ENCODE data around the gene ADRB2. TPM values are rescaled to one million over a fixed set of nuclear protein-coding genes. Genes with fewer than 3 reads are reported as not detected.
"Not testable (repeated sequence)": the region's sequence is repeated elsewhere in the genome, so short reads cannot be mapped to it uniquely, and the experiment has no call there.

Gene ADRB2
- total RNA-seq, 1 experiment from 2014 or later: 0.17 TPM

DNA sequence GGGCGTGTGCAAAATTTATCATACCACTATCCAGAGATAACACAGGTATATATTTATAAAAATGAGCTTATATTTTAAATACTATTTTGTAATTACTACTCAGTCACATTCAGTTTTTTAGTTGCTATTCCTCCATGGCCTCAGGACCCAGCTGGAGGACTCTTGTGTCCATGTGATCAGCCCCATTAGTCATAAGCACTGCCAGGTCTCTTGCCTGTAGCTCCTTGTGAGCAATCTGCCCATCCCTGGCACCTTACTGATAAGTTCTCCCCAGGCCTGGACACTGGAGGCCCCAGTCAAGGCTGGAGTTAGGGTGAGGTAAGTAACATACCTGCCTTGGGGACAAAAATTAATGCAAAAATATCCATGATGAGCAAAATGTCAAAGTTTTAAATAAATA lies 29.5 kb upstream of the ADRB2 start:
- DNase-seq: no peak
- Histone ChIP-seq H3K4me3 (ENCODE audit: insufficient read depth, low read depth, low read length) (no peak overlapping the region), H3K27me3 (ENCODE audit: control insufficient read depth, insufficient read depth, low read length) (no peaks in the 10 kb centered on the region), H3K36me3 (replicated peaks; ENCODE audit: control insufficient read depth, insufficient read depth, low read length) (no peaks in the 10 kb centered on the region)

DNA sequence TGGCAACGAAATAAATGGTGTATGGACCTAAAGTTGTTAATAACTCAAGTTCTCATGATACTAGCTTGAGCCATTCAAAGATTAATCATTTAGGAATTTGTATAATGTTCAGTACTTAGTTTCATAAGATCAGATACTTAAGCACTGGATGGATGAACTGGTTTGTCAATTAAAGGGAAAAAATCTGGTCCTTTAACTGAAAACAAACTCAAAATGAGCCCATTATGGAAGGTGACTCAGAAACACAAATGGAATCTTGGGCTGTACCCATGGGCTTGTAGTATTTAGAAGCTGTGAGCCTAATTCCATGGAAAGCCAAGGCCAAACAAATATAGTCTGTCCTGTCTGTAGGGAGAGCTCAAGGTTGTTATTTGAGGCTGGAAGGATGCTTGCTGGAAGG lies 27.6 kb upstream of the ADRB2 start:
- no peaks in the 10 kb centered on the region for H3K27me3 ChIP-seq (ENCODE audit: control insufficient read depth, insufficient read depth, low read length)
- no peaks in the 10 kb centered on the region for H3K36me3 ChIP-seq (replicated peaks; ENCODE audit: control insufficient read depth, insufficient read depth, low read length)
- DNase-seq: no peak
- H3K4me3 ChIP-seq (ENCODE audit: insufficient read depth, low read depth, low read length): no peak overlapping the region

DNA sequence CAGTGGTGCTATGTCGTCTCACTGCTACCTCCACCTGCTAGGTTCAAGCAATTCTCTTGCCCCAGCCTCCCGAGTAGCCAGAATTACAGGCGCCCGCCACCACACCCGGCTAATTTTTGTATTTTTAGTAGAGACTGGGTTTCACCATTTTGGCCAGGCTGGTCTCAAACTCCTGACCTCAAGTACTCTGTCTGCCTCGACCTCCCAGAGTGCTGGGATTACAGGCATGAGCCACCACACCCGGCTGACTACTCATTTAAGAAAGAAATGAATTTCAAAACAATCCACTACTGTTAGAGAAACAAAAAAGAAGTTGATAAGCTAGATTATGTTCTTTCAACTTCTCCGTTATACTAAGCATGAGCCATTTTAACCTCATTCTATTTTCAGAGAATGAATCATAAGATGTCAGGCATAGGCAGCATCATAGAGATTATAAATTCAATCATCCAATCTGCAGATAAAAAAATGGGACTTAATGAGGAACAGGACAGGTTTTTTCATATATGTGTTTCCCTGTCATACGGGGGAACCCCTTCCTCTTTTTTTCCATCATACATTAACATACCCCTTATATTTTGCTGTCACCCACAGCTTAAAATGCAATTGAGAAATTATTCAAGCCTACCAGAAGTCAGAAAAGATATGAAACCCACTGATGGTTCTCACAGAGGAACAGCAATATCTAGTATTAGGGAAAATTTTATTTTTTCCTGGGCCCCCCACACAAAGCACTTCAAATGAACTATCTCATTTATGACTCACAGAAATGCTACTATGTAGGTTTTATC lies 26.5 kb upstream of the ADRB2 start:
- Histone ChIP-seq H3K27me3 (ENCODE audit: control insufficient read depth, insufficient read depth, low read length) (no peaks in the 10 kb centered on the region), H3K4me3 (ENCODE audit: insufficient read depth, low read depth, low read length) (no peak overlapping the region), H3K36me3 (replicated peaks; ENCODE audit: control insufficient read depth, insufficient read depth, low read length) (no peaks in the 10 kb centered on the region)
- no peak for DNase-seq

DNA sequence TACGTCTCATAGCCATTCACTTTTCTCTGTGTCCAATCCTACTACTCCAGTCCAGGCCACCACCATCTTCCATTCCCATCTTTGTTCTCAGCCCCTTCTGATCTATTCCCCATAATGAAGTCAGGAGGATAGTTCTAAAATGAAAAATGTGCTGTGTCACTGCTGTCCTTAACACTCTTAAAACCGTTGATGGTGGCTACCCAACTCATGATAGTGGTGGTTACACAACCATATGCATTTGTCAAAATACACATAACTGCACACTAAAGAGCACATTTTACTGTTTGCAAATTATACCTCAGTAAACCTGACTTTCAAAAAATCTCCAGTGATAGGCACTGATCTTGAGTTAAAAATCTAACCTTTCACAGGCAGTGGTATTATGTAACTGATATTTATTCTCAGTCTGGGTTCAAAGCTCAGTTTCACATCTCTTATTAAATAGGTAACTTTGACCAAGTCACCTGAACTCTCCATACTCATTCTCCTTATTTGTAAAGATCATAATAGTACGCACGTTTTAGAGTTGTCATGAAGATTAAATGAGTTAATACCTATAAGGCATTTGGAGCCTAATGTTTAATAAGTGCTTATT lies 24.6 kb upstream of the ADRB2 start:
- Histone ChIP-seq H3K27me3 (ENCODE audit: control insufficient read depth, insufficient read depth, low read length) (no peaks in the 10 kb centered on the region), H3K4me3 (ENCODE audit: insufficient read depth, low read depth, low read length) (no peak overlapping the region), H3K36me3 (replicated peaks; ENCODE audit: control insufficient read depth, insufficient read depth, low read length) (no peaks in the 10 kb centered on the region)
- DNase-seq: no peak

DNA sequence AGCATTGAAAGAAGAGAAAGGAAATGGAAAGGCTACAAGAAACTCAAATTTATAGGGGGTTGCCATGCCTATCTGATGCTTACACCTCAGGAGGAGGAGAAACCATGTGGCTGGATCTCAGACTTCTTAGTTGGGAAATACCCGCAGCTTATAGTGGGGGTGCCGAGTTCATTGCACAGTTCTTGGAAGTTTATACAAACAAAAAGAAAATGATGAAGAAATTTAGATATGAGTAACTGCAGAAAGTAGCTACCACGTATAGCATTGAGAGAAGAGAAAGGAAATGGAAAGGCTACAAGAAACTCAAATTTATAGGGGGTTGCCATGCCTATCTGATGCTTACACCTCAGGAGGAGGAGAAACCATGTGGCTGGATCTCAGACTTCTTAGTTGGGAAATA lies 23.0 kb upstream of the ADRB2 start:
- H3K4me3 ChIP-seq (ENCODE audit: insufficient read depth, low read depth, low read length); H3K36me3 ChIP-seq (replicated peaks; ENCODE audit: control insufficient read depth, insufficient read depth, low read length); H3K27me3 ChIP-seq (ENCODE audit: control insufficient read depth, insufficient read depth, low read length); DNase-seq: not testable (repeated sequence)

DNA sequence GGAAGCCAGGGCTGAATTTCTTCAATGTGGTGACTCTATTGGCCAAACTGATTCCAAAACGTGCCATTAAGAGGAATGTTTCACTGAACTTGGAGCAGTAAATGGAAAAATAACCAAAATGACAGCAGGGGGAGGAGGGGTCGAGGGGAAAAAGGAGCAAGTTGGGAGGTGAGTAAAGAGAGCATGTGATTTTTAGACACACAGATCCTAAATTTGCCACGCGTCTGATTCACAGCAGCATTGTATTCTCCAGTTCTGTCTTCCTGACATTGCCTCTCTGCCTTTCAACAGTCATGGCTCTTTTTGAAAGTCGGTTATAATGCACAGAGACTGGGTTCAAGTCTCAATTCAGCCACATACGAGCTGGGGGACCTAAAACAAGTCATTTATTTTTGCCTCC lies 22.0 kb upstream of the ADRB2 start:
- DNase-seq: no peak
- no peak overlapping the region for H3K4me3 ChIP-seq (ENCODE audit: insufficient read depth, low read depth, low read length)

DNA sequence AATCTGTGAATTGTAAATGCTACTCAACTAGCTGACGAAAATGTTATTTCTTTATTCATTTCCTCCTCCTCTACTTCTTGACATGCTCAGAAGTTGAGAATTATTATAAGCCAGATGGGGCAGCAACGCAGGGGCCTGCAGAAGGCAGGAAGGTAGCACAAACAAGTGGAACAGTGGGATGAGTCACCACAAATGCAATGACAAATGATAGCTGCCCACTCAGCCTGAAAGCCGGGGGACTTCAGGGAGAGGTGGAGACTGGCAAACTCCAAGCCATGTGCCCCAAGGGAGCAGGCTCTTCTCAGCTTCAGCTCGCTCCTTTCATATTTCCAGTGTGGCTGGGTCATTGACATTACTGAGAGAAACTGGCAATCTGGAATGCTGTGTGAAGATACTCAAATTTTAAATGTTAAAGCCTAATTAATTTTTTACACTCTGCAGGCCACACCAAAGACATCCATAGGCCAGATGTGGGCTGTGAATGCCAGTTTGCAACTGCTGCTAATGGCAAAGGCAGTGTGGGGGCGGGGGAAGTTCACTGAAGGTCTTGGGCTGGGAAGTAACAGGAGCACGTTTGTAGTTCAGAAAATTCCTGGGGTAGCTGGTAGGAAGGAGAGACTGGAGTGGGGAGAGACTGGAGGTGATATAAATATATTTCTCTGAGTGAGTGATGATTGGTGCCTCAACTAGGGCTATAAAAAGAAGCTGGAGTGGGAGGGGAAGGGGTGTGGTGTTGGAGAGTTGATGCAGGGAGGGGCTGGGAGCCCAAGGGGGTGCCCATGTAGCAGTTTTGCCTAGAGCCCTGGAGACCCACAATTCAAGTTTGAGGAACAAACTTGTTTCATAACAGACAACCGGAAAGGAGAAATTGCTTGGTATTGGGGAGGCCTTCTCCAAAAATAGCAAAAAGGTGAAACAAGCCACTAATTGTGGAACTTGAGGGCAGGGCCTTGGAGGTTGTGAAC lies 20.8 kb upstream of the ADRB2 start:
- Histone ChIP-seq H3K4me3 (ENCODE audit: insufficient read depth, low read depth, low read length) (no peak overlapping the region), H3K36me3 (replicated peaks; ENCODE audit: control insufficient read depth, insufficient read depth, low read length) (no peaks in the 10 kb centered on the region), H3K27me3 (ENCODE audit: control insufficient read depth, insufficient read depth, low read length) (no peaks in the 10 kb centered on the region)
- DNase-seq: no peak

More for the DNA sequence above, 22.0 kb upstream of the ADRB2 start:
- Histone ChIP-seq H3K27me3 (ENCODE audit: control insufficient read depth, insufficient read depth, low read length) (no peaks in the 10 kb centered on the region), H3K36me3 (replicated peaks; ENCODE audit: control insufficient read depth, insufficient read depth, low read length) (no peaks in the 10 kb centered on the region)

DNA sequence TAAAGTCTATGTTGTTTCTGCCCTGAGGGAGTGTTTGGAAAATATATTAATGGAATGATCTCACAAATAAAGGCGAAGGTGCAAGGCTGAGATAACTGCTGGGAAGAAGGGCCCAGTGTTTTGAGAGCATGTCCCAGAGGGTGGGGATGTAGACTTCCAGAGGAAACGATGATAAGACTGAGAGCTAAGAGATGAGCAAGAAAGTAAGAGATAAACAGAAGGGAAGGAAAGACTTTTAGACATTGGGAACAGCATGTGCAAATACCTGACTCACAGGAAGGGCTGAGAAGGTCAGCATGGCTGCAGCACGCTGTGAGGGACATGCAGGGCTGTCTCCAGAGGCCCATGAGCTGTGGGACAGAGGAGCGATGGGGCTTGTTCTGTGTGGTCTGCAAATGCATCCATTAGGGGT lies 19.9 kb upstream of the ADRB2 start:
- no peaks in the 10 kb centered on the region for H3K27me3 ChIP-seq (ENCODE audit: control insufficient read depth, insufficient read depth, low read length)
- no peak for DNase-seq
- H3K36me3 ChIP-seq (replicated peaks; ENCODE audit: control insufficient read depth, insufficient read depth, low read length): no peaks in the 10 kb centered on the region
- no peak overlapping the region for H3K4me3 ChIP-seq (ENCODE audit: insufficient read depth, low read depth, low read length)

DNA sequence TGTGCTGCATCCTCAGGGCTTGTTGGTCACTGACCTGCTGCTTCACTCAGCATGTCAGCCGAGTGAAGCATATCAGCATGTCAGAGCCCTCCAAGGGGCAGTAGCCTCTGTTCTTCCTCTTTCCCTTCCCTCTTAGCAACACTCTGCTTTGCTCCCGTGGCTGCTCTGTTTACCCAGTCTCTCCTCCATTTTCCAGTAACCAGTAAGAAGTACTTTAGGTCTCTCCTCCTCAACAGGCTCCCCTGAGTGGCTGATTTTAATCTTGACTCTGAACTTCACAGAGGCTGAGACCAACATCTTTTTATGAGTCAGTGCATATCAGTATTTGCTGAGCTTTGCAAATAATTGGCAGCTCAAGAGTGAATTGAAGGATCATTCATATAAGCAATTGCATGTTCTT lies 18.6 kb upstream of the ADRB2 start:
- Histone ChIP-seq H3K4me3 (ENCODE audit: insufficient read depth, low read depth, low read length) (no peak overlapping the region), H3K27me3 (ENCODE audit: control insufficient read depth, insufficient read depth, low read length) (no peaks in the 10 kb centered on the region)
- DNase-seq: no peak

DNA sequence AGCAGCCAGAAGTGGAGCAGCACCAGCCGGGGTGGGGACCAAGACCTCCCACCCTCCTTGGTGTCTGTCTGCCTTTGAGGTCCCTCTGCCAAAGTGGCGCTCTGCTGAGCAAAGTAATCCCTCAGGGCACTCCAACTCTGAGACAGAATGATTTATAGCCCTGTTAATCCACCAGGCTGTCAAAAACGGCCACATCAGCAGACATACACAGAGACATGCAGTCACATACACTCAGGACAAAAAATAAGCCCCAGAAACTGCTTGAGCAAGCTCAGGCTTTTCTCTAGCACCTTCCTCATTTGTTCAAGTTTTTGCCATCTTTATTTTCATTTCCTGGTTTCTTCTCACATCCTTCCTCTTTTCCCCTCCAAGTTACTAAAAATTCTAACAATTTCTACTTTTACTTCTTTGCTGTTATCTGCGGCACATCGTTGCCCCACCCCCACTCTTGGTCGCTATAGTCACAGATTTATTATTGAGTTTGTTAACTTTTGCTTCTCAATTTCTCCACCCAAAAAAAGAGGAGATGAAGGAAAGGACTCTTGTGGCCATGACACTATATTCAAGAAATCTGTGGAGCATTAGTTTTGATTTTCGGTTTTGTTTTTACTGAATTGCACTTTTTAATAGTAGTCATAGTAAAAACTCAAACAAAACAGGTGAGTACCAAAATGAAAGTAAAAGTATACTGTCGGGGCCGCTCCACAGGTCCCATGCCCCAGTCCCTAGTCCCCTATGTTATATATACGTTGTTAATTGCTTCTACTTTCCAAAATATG lies 17.4 kb upstream of the ADRB2 start:
- H3K27me3 ChIP-seq (ENCODE audit: control insufficient read depth, insufficient read depth, low read length): no peaks in the 10 kb centered on the region
- DNase-seq: no peak
- H3K4me3 ChIP-seq (ENCODE audit: insufficient read depth, low read depth, low read length): no peak overlapping the region
- H3K36me3 ChIP-seq (replicated peaks; ENCODE audit: control insufficient read depth, insufficient read depth, low read length): no peaks in the 10 kb centered on the region

More for the DNA sequence above, 18.6 kb upstream of the ADRB2 start:
- H3K36me3 ChIP-seq (replicated peaks; ENCODE audit: control insufficient read depth, insufficient read depth, low read length): no peaks in the 10 kb centered on the region

DNA sequence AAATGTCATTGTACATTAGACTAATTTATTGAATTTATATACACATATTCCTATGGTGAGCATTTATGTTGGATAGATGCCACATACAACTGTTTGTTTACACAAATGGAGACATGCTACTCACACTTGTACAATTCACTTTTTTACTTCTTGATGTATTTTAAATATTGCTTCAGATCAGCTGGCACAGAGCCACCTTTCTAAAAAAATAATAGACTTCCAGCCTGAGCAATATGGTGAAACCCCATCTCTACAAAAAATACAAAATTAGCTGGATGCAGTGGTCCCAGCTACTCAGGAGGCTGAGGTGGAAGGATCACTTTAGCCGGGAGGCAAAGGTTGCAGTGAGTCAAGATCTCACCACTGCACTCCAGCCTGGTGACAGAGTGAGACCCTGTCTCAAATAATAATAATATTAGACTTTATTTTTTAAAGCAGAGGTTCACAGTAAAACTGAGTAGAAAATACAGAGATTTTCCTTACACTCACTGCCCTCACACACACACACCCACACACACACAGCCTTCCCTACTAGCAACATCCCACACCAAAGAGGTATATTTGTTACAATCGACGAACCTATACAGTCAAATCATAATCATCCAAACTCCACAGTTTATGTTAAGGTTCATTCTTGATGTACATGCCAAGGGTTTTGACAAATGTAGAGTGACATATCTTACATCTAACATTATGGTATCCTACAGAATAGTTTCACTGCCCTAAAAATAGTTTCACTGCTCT lies 16.5 kb upstream of the ADRB2 start:
- no peak overlapping the region for H3K4me3 ChIP-seq (ENCODE audit: insufficient read depth, low read depth, low read length)
- no peaks in the 10 kb centered on the region for H3K36me3 ChIP-seq (replicated peaks; ENCODE audit: control insufficient read depth, insufficient read depth, low read length)
- no peaks in the 10 kb centered on the region for H3K27me3 ChIP-seq (ENCODE audit: control insufficient read depth, insufficient read depth, low read length)
- no peak for DNase-seq

DNA sequence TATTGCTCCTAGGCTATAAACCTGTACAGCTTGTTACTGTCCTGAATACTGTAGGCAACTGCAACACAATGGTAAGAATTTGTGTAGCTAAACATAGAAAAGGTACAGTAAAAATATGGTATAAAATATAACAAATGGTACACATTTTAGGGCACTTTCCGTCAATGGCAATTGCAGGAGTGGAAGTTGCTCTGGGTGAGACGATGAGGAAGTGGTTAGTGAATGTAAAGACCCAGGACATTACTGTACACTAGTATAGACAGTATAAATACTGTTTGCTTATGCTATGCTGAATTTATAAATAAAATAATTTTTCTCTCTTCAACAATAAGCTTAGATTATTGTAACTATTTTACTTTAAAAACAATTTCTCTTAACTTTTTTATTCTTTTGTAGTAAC lies 15.6 kb upstream of the ADRB2 start:
- no peaks in the 10 kb centered on the region for H3K36me3 ChIP-seq (replicated peaks; ENCODE audit: control insufficient read depth, insufficient read depth, low read length)
- no peak for DNase-seq
- H3K4me3 ChIP-seq (ENCODE audit: insufficient read depth, low read depth, low read length): no peak overlapping the region

DNA sequence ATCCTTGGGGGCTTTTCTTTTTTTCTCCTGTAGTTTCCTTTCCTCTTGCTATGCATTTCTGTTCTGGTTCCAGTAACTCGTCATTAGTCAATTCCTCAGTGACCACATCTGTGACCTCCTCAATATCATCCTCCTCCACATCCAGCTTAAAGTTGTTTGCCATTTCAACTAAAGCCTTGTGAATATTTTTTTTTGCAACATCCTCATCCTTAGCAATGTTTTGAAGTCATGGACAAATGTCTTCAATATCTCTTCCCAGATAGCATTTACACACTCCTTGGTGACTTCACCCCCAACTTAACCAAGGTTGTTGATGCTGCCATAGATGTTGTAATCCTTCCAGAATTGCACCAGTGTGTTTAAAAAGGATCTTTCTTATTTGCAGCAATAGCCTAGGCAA lies 14.7 kb upstream of the ADRB2 start:
- Histone ChIP-seq H3K4me3 (ENCODE audit: insufficient read depth, low read depth, low read length) (no peak overlapping the region), H3K36me3 (replicated peaks; ENCODE audit: control insufficient read depth, insufficient read depth, low read length) (no peaks in the 10 kb centered on the region), H3K27me3 (ENCODE audit: control insufficient read depth, insufficient read depth, low read length) (no peaks in the 10 kb centered on the region)
- no peak for DNase-seq

More for the DNA sequence above, 15.6 kb upstream of the ADRB2 start:
- no peaks in the 10 kb centered on the region for H3K27me3 ChIP-seq (ENCODE audit: control insufficient read depth, insufficient read depth, low read length)

All from H7 (cell line).